ENCODE measurements around the gene PCMT1. TPM values are rescaled to one million over a fixed set of nuclear protein-coding genes. Genes with fewer than 3 reads are reported as not detected.

PCMT1 gene
- total and polyA plus RNA-seq, 2 of the 13 experiments (the other 11 are each of a cell fraction or from before 2014, with no cell fraction given) = 112 to 169 TPM

DNA sequence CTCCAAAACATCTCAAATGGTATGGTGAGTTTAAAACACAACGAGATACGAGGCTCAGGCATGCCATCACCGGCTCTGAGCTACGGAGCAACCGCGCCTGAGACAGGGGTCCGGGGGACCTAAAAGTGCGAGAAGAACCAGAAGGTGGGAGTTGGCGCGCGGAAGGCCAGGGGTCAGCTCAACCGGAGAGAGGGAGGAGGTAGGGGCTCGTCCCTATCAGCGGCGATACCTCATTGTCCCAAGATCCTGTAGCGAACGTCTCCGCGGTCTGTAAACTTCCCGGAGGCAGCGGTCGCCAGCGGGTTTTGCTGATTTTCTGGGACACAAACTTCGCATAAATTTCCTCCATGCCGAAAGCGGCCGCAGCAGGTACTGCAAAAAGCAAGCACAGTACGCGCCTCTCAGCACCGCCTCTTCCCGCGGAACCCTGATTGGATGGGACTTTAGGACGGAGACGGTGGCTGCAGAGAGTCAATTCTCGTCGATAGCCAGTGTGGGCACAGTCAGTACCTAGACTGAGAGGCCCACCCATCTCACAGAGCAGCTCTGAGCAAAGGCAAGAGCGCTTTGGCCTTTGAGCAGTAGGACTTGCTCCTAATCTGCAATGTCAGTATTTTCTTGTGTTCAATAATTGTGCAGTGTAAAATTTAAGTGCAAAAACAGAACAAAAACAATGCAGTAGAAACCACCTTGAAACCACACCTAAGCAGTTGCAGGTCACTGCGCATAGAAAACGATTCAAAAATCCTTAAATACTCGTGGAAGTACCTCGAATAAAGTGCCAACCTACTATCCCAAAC, 3.2 kb upstream of the PCMT1 start, which contains the start of gene NUP43 (continued):
- TF ChIP-seq TOPORS (CRISPR knock-in tag; IDR thresholded peaks at IDR 0.05) = peak; percentile 68; the same call in 1 of the 2 replicates
- peak; percentile 76 for TF ChIP-seq DR1 (CRISPR knock-in tag; IDR thresholded peaks at IDR 0.05)
- TF ChIP-seq ZNF883 (CRISPR knock-in tag; IDR thresholded peaks at IDR 0.05; ENCODE audit: not compliant biosample characterization) = peak; percentile 90
- TF ChIP-seq CHCHD3 (CRISPR knock-in tag; IDR thresholded peaks at IDR 0.05) = no peak
- TF ChIP-seq, protein P1, sequence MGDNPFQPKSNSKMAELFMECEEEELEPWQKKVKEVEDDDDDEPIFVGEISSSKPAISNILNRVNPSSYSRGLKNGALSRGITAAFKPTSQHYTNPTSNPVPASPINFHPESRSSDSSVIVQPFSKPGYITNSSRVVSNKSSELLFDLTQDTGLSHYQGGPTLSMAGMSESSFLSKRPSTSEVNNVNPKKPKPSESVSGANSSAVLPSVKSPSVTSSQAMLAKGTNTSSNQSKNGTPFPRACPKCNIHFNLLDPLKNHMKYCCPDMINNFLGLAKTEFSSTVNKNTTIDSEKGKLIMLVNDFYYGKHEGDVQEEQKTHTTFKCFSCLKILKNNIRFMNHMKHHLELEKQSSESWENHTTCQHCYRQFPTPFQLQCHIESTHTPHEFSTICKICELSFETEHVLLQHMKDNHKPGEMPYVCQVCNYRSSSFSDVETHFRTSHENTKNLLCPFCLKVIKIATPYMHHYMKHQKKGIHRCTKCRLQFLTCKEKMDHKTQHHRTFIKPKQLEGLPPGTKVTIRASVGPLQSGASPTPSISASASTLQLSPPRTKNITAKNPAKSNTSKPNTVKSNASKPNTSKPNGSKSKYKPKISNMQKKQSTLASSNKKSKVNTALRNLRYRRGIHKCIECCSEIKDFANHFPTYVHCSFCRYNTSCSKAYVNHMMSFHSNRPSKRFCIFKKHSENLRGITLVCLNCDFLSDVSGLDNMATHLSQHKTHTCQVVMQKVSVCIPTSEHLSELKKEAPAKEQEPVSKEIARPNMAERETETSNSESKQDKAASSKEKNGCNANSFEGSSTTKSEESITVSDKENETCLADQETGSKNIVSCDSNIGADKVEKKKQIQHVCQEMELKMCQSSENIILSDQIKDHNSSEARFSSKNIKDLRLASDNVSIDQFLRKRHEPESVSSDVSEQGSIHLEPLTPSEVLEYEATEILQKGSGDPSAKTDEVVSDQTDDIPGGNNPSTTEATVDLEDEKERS (CRISPR knock-in tag; IDR thresholded peaks at IDR 0.05) = peak; percentile 43; the same call in 1 of the 2 replicates
- peak; percentile 60 for TF ChIP-seq CHD2 (IDR thresholded peaks at IDR 0.05; ENCODE audit: low read depth, low read length)
- TF ChIP-seq, protein P2, sequence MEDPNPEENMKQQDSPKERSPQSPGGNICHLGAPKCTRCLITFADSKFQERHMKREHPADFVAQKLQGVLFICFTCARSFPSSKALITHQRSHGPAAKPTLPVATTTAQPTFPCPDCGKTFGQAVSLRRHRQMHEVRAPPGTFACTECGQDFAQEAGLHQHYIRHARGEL (CRISPR knock-in tag; IDR thresholded peaks at IDR 0.05) = 0 out of 2 replicates have a peak, but pooled peaks have one; percentile 20
- 0 out of 2 replicates have a peak, but pooled peaks have one; percentile 39 for TF ChIP-seq ZNF329 (CRISPR knock-in tag; IDR thresholded peaks at IDR 0.05; ENCODE audit: low read depth)
- TF ChIP-seq, protein P3, sequence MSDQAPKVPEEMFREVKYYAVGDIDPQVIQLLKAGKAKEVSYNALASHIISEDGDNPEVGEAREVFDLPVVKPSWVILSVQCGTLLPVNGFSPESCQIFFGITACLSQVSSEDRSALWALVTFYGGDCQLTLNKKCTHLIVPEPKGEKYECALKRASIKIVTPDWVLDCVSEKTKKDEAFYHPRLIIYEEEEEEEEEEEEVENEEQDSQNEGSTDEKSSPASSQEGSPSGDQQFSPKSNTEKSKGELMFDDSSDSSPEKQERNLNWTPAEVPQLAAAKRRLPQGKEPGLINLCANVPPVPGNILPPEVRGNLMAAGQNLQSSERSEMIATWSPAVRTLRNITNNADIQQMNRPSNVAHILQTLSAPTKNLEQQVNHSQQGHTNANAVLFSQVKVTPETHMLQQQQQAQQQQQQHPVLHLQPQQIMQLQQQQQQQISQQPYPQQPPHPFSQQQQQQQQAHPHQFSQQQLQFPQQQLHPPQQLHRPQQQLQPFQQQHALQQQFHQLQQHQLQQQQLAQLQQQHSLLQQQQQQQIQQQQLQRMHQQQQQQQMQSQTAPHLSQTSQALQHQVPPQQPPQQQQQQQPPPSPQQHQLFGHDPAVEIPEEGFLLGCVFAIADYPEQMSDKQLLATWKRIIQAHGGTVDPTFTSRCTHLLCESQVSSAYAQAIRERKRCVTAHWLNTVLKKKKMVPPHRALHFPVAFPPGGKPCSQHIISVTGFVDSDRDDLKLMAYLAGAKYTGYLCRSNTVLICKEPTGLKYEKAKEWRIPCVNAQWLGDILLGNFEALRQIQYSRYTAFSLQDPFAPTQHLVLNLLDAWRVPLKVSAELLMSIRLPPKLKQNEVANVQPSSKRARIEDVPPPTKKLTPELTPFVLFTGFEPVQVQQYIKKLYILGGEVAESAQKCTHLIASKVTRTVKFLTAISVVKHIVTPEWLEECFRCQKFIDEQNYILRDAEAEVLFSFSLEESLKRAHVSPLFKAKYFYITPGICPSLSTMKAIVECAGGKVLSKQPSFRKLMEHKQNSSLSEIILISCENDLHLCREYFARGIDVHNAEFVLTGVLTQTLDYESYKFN (CRISPR knock-in tag; conservative IDR thresholded peaks at IDR 0.05) = peak; percentile 59
- TF ChIP-seq, protein P4, sequence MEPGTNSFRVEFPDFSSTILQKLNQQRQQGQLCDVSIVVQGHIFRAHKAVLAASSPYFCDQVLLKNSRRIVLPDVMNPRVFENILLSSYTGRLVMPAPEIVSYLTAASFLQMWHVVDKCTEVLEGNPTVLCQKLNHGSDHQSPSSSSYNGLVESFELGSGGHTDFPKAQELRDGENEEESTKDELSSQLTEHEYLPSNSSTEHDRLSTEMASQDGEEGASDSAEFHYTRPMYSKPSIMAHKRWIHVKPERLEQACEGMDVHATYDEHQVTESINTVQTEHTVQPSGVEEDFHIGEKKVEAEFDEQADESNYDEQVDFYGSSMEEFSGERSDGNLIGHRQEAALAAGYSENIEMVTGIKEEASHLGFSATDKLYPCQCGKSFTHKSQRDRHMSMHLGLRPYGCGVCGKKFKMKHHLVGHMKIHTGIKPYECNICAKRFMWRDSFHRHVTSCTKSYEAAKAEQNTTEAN (CRISPR knock-in tag; conservative IDR thresholded peaks at IDR 0.05) = no peak; the same call in 1 of the 2 replicates
